Stomach (tissue), 9 donors: ENCODE measurements around the gene INHA. TPM values are rescaled to one million over a fixed set of nuclear protein-coding genes. Genes with fewer than 3 reads are reported as not detected.

Experiments used
- DNase-seq, 2 donors: peaks; one replicate each; pipeline versions ENCODE4 v3.0.0 to v3.0.0-alpha.2; 2013 to 2019
- H3K27ac ChIP-seq, 5 donors: fragments of 200-600 bp in 4 of 5; sonication (generic) in 4 of 5; one replicate each; pipeline ENCODE4 v1.5.1; 2013 to 2019; ENCODE audit warnings: mild to moderate bottlenecking in 1 of 5, moderate library complexity in 1 of 5
- H3K27me3 ChIP-seq, 3 donors: fragments of 200-600 bp; sonication (generic); one replicate each; pipeline ENCODE4 v1.5.1; 2017 to 2019; ENCODE audit warnings: mixed run types in 1 of 3
- H3K36me3 ChIP-seq, 4 donors: fragments of 200-600 bp; sonication (generic); 1 replicate in 3 of 4; 2 replicates in 1 of 4; pipeline ENCODE4 v1.5.1; 2016 to 2019
- H3K4me1 ChIP-seq, 4 donors: fragments of 200-600 bp; sonication (generic); one replicate each; pipeline ENCODE4 v1.5.1; 2016 to 2019
- H3K4me3 ChIP-seq, 4 donors: fragments of 200-600 bp; sonication (generic) in 3 of 4; one replicate each; pipeline ENCODE4 v1.5.1; 2016 to 2019; ENCODE audit warnings: mild to moderate bottlenecking in 1 of 4
- H3K9me3 ChIP-seq, 4 donors: fragments of 200-600 bp; sonication (generic); one replicate each; pipeline ENCODE4 v1.5.1; 2016 to 2019
- CTCF ChIP-seq, 7 experiments: fragments of 450-650 bp in 4 of 7; fragments of 200-600 bp in 3 of 7; sonication (generic) in 3 of 7; IDR thresholded peaks; one replicate each; pipeline ENCODE4 v1.5.1; 2016 to 2019; ENCODE audit warnings: antibody characterized with exemption in 7 of 7, control low read depth in 2 of 7, mild to moderate bottlenecking in 1 of 7
- EP300 ChIP-seq: sonication (generic); formaldehyde crosslinking; IDR thresholded peaks from one replicate; pipeline ENCODE4 v1.6.1; 2017; ENCODE audit warnings: antibody characterized with exemption
- POLR2A ChIP-seq, 4 donors: fragments of 450-650 bp; IDR thresholded peaks; one replicate each; pipeline ENCODE4 v1.6.1; 2016; ENCODE audit warnings: antibody characterized with exemption in 4 of 4, control low read depth in 2 of 4, mild to moderate bottlenecking in 1 of 4, moderate library complexity in 1 of 4
- POLR2AphosphoS5 ChIP-seq, 3 donors: sonication (generic); formaldehyde crosslinking; IDR thresholded peaks; one replicate each; pipeline ENCODE4 v1.6.1; 2016; ENCODE audit warnings: antibody characterized with exemption in 3 of 3
- WGBS, 5 donors: extraction: QIAGEN DNeasy Blood & Tissue Kit in 3 of 5; methylation state at CpG; one replicate each; pipeline versions ENCODE4 v1.1.5 to v1.1.7; 2013 to 2018; 5-methylcytosine and 5-hydroxymethylcytosine counted together
- intact Hi-C: fragments of 100-400 bp; cut with DNase I; formaldehyde crosslinking; loops from one replicate; pipeline ENCODE4 v1.15.1; 2023; ENCODE audit warnings: low total_unique reads
- polyA plus RNA-seq, 3 donors: library from polyadenylated mRNA; stranded (reverse); fragments of 200-250 nt; gene quantifications; one replicate each; pipeline ENCODE4 v1.2.3, GENCODE V29; 2013
- total RNA-seq, 5 donors: library from RNA; depleted of rRNA; stranded (reverse); fragments of >200 nt; gene quantifications; one replicate each; pipeline versions ENCODE4 v1.1.0 to v1.2.3, GENCODE V29; 2014 to 2016
- donor health status: healthy with polysubstance abuse.
- donor health status: Bipolar disorder and iron deficiency.
- donor health status: healthy.

INHA gene
- total and polyA plus RNA-seq, 8 donors: 0.63 to 1.8 TPM; not detected in 6

GRCh38 chr2:219575566-219576504 is 3.7 kb downstream of the INHA start:
- Histone ChIP-seq H3K27me3 (peaks cover 0 to 61% (median 14%) of the 10 kb centered on the region in 3 donors), H3K4me1 (peaks cover 8 to 17% (median 10%) of the 10 kb centered on the region in 4 donors), H3K9me3 (no peaks in the 10 kb centered on the region), H3K36me3 (no peaks in the 10 kb centered on the region), H3K27ac (no peak overlapping the region), H3K4me3 (no peak overlapping the region)
- TF ChIP-seq EP300: no peak
- no peak for TF ChIP-seq POLR2A (IDR thresholded peaks at IDR 0.05)
- no peak for TF ChIP-seq POLR2AphosphoS5 (IDR thresholded peaks at IDR 0.05)
- no peak for TF ChIP-seq CTCF (IDR thresholded peaks at IDR 0.05)
- DNase-seq: no peak
- intact Hi-C loops: no loop called here
- 76 to 86% (median 79%) methylated on average over 6 of the region's 6 CpGs for WGBS, 5 donors

GRCh38 chr2:219576505-219577388 is 4.6 kb downstream of the INHA start:
- Histone ChIP-seq H3K27ac (no peak overlapping the region), H3K9me3 (no peaks in the 10 kb centered on the region), H3K27me3 (peaks cover 0 to 52% (median 10%) of the 10 kb centered on the region in 3 donors), H3K4me1 (peaks cover 4 to 9% (median 5%) of the 10 kb centered on the region in 4 donors), H3K4me3 (no peak overlapping the region), H3K36me3 (no peaks in the 10 kb centered on the region)
- intact Hi-C loops: no loop called here
- TF ChIP-seq CTCF (IDR thresholded peaks at IDR 0.05): no peak
- no peak for TF ChIP-seq EP300
- no peak for TF ChIP-seq POLR2A (IDR thresholded peaks at IDR 0.05)
- TF ChIP-seq POLR2AphosphoS5 (IDR thresholded peaks at IDR 0.05): no peak
- 22 to 30% (median 24%) methylated on average over 11 to 15 of the region's 15 CpGs for WGBS, 5 donors
- DNase-seq: peak in 1 of 2 donors; percentile 93

GRCh38 chr2:219578811-219579613 is 6.9 kb downstream of the INHA start:
- peaks cover 0 to 4% (median 0%) of the 10 kb centered on the region in 4 donors for H3K4me1 ChIP-seq
- peaks cover 0 to 42% (median 6%) of the 10 kb centered on the region in 3 donors for H3K27me3 ChIP-seq
- intact Hi-C loops: no loop called here
- no peak overlapping the region for H3K27ac ChIP-seq
- DNase-seq: no peak
- no peak overlapping the region for H3K4me3 ChIP-seq
- H3K9me3 ChIP-seq: no peaks in the 10 kb centered on the region
- H3K36me3 ChIP-seq: no peaks in the 10 kb centered on the region
- WGBS, 5 donors: 74 to 84% (median 79%) methylated on average over 8 of the region's 8 CpGs
- TF ChIP-seq CTCF (IDR thresholded peaks at IDR 0.05) (no peak), POLR2A (IDR thresholded peaks at IDR 0.05) (no peak)
